ENCODE measurements around the gene DMC1.
"Not testable (repeated sequence)": the region's sequence is repeated elsewhere in the genome, so short reads cannot be mapped to it uniquely, and the experiment has no call there.

The DMC1 gene

GRCh38 chr22:38497869-38498268 is 72.1 kb downstream of the DMC1 start:
- DNase-seq = no peak

GRCh38 chr22:38494939-38495338 is 75.0 kb downstream of the DMC1 start:
- DNase-seq = no peak

GRCh38 chr22:38494498-38494897 is 75.5 kb downstream of the DMC1 start:
- peak; percentile 68 for DNase-seq

GRCh38 chr22:38491707-38492348 is 78.2 kb downstream of the DMC1 start:
- DNase-seq = no peak

- DNase-seq = peak; percentile 60
Observed at GRCh38 chr22:38490915-38491314, 79.1 kb downstream of the DMC1 start.

GRCh38 chr22:38490475-38490874 is 79.5 kb downstream of the DMC1 start:
- no peak for DNase-seq

GRCh38 chr22:38489561-38490145 is 80.3 kb downstream of the DMC1 start:
- DNase-seq = no peak

- no peak for DNase-seq
Observed at GRCh38 chr22:38489142-38489541, 80.8 kb downstream of the DMC1 start.

GRCh38 chr22:38487946-38488345 is 82.0 kb downstream of the DMC1 start:
- DNase-seq = no peak

- no peak for DNase-seq
Observed at GRCh38 chr22:38485783-38486182, 84.2 kb downstream of the DMC1 start.

- DNase-seq = no peak
Observed at GRCh38 chr22:38484244-38484643, 85.7 kb downstream of the DMC1 start.

- no peak for DNase-seq
Observed at GRCh38 chr22:38482662-38483308, 87.2 kb downstream of the DMC1 start.

GRCh38 chr22:38481871-38482332 is 88.1 kb downstream of the DMC1 start:
- no peak for DNase-seq

- peak; percentile 46 for DNase-seq
Observed at GRCh38 chr22:38481162-38481870, 88.7 kb downstream of the DMC1 start.

- no peak for DNase-seq
Observed at GRCh38 chr22:38479096-38479837, 90.7 kb downstream of the DMC1 start.

- no peak for DNase-seq
Observed at GRCh38 chr22:38477585-38477984, 92.4 kb downstream of the DMC1 start.

GRCh38 chr22:38474003-38474607 is 95.9 kb downstream of the DMC1 start:
- no peak for DNase-seq

- DNase-seq = no peak
Observed at GRCh38 chr22:38471237-38471636, 98.7 kb downstream of the DMC1 start.

- DNase-seq = not testable (repeated sequence)
Observed at GRCh38 chr22:38470179-38470578, 99.8 kb downstream of the DMC1 start.

- DNase-seq = no peak
Observed at GRCh38 chr22:38469306-38469781, 100.6 kb downstream of the DMC1 start.

All from EL (cell line).